GM21390 (cell line): ENCODE measurements around the gene PRKAB1.
"Not testable (repeated sequence)": the region's sequence is repeated elsewhere in the genome, so short reads cannot be mapped to it uniquely, and the experiment has no call there.

Experiments
- ATAC-seq: cut with Tn5 transposase; IDR thresholded peaks from one replicate; pipeline ENCODE4 v1.9.1; 2021; ENCODE audit not compliant: unreplicated experiment

Gene PRKAB1

DNA sequence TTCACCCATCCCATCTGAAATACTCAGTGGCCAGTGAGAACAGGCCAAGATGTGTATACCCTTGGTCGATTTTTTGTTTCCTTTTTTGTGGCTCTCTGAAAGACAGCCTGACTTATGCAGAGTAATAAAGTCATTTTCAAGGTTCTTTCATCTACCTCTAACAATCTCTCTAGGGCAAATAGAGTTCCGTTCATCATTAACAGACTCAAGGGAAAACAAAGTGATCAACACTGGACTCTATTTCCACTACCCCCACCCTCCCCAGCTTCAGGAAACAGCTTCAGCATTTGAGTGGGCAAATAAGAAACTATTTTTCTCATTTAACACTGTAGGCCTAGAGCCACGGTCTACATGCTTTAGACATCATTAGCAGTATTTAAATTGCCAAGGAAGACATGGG is 15.9 kb downstream of the PRKAB1 start:
- ATAC-seq: no peak

DNA sequence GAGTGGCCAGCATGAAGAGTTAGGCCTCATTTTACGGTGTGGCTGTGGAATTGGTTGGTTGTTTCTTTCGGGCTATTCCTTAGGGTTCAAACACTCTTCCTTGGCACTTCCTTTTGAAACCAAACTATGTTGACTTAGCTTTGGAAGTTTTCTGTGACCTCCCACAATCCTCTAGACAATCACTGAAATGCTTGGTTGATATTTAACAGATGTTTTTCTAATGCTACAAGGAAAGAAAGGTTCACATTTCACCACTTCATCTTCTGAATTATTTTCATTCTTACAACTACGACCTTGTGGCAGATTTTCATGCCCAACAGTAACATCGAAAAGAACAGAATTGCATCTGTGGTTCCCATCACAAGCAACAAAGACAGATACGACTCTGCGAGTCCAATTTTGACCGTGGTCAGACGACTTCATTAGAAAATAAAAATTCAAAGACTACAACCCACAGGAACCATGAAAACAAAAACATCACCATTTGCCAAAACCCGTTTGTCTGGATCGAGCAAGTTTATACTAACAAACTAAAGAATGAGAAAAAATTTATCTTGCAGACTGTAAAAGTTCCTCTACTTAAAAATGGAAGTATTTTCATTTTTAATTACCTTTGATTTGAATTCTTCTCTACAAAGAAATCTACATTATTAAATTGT is 16.9 kb downstream of the PRKAB1 start:
- ATAC-seq: no peak

DNA sequence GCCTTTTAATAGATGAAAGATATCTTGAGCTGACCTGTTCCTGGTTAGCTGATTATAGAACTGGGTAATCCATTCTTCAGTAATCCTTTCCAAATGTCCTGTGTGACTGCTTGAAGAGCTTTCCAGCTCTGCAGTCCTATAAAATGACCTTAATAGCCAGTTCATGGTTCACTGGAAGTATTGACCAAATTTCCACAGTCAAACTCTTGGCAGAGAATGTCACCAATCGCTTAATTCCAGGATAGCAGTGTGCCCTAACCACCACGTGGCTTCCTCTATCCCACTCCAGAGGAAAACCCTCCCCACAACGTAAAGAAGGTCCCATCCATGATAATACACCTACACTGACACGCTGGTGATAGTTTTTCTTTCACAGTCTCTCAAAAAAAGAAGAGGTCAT is 17.4 kb downstream of the PRKAB1 start:
- no peak for ATAC-seq

DNA sequence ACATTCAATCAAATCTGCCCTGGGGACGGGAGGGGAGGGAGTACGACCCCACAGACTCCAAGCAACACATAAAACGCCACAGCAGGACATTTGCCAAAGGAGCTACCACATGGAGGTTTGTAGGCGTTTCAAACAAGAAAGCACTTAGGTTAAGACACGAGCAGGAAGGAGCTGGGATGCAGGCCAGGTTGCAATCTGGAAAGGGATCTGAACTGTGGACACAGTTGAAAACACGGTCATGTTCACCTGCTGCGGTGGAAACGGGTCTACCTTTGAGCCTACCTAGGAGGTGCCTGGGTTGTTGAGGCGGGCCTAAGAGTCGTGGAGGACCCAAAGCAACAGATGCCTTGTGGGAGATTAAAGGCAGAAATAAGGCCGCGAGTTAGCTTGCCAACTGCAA is 18.4 kb downstream of the PRKAB1 start:
- ATAC-seq: no peak

DNA sequence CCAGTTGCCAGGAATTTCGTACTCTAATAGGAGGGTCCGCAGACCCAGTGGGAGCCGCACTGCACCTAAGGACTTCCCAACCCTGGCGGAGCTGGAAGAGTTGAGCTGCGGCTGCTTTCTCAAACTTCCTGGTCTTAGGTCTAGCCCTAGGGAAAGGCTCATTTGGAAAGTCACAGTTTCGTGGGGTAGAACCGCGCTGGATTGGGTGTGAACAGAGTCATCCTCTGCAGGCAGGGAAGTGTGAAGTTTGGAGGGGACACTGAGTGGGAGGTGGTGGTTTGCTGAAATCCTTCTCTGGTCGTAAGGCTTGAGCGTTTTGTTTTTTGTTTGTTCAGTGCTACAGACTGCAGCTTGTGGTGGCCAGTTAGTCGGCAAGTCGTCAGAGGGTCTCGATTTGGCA is 18.8 kb downstream of the PRKAB1 start:
- no peak for ATAC-seq

DNA sequence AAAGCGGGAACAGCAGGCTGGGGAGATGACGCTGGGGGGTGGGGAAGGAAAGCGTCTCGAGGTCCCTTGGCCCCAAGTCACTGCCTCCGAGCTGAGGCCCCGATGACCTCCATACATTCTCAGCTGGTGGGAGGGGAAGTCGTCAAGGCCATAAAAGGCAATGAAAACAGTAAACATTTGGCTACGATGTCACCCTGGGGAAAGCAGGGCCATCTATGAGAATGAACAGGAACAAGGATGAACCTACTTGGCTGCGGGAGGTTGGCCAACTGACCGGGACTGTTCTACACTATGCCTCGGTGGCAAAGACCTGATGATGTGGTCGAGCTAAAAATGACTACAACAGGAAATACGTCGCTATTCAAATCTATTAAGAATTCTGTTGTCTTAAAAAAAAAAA is 19.5 kb downstream of the PRKAB1 start:
- no peak for ATAC-seq

DNA sequence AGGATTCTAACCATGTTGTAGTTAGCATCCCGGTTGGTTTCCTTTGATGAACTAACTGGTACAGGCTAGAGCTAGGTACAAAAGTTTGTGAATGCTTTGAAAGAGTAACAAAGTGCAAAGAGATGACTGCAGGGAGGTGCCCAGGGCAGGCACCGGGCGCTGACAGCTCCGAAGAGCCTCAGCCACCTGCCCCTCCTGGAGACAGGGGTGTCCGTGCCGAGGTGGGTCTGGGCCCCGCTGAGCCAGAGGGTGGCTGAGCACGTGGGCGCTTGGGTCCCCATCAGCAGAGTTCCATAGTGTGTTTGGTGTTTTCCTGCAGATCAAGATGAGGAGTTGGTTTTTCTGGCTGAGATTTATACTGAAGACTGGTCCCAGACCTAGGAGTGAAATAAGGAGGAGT is 19.9 kb downstream of the PRKAB1 start:
- ATAC-seq: no peak

DNA sequence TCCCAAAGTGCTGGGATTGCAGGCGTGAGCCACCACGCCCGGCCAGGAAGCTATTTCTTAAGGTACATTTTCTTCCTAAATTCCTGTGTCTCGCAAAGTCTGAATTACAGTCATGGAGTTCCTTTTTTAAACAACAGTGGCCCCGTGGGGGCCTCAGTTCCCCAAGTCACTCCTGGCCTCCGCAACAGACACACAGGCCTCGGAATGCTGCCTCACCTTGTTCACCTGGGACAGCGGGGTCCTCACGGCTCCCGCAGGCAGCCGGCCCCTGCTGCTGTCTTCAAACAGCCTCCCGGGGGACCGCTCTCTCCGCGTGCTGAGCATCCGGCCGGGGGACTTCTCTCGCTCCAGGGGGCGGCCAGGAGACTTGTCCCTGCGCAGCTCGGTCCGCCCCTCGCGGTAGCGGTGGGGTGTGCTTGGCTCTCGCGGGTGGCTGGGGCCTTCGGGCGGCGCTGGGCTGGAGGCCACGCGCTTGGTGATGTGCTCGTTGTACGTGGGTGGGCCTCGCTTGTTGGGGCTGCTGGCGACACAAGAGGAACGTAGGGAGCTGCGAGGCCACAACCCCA is 22.1 kb downstream of the PRKAB1 start:
- no peak for ATAC-seq

DNA sequence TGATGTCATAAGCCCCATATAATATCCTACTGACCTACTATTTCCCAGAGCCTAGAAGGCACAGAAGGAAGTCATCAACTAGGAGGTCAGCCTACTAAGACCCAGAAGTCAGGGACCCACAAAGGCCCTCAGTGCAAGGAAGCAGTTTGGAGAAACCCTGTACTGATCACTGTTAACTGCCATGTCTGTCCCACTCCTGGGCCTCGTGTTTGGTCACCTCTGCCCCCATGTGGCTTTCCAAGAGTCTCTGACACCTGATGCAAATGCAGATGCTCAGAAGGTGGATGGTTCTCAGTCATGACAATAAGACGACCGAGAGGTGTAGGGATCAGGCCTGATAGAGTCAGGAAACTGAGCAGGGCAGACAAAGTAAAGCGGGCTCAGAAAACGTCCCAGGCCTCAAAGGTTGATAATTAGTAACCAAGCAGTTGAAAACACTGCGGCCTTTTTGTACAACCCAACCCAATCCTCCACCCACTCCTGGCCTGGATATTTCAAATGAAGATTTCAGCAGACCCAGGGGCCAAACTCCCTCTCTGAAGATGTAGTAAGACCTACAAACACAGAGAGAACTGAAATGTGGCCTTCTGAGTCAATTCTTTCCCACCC is 23.4 kb downstream of the PRKAB1 start:
- ATAC-seq: no peak

DNA sequence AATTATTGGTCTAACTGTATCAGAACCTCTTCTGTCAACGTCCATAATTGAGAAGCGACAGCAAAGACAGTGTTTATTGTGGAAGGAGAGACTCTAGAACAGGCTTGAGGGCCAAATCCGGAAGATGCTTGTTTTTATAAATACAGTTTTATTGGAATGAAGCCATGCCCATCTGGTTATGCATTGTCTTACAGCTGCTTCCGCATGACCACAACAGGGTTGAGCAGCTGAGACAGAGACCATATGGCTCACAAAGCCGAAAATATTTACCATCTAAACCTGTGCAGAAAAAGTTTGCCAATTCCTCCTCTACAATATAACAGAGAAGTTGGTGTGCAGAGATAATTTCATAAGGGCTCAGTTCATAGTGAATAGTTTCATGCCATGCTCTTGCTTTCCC is 24.5 kb downstream of the PRKAB1 start:
- ATAC-seq: no peak

DNA sequence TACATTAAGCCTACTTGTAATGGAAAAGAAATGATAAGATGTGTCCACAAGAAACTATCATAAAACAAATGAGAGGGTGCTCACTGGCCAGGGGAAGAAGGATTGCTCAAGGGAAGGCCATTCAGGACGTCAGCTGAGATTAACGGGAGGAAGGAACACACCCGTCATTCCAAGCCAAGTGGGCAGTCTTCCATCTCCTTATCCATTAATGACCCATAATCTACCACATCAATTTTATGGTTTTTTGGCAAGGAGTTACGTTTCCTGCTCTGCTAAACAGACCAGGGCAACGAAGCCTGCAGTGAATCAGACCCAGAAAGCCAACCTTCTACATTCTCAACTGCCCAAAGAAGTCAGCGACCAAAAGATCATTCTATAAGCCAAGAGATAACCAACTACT is 25.1 kb downstream of the PRKAB1 start:
- ATAC-seq: no peak

DNA sequence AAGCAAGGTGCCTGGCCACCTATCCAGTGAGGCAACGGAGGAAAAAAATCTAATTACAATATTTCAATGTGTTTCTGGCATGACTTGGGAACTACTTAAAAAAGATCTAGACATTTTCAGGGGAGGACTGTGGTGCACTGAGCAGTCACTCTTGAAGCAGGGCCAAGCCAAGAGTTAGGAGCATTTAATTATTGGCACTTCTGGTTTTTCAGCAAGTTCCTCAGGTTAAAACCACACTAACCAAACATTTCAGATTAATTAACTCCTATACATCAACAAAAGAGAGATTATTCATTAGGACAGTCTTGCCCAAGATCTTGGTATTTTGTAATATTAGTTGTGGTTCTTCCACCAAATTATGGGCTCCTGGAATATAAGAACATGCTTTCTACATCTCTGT is 25.6 kb downstream of the PRKAB1 start:
- no peak for ATAC-seq

DNA sequence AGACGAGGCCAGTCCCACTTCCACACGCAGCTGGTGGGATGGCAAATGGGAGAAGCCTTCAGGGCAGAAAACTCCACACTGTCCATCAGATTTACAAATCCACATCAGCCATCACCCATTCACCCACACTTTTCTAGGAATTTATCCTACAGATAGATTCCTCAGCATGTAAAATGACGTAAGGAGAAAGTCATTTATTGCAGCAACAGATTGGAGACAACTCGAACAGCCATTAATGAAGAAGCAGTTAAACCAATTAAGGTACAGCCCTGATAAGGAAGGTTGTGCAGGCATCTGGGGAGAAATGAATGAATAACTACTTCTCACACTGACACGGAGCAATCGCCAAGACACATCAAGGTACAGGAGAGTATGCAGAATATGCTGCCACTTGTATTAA is 26.2 kb downstream of the PRKAB1 start:
- ATAC-seq: no peak

DNA sequence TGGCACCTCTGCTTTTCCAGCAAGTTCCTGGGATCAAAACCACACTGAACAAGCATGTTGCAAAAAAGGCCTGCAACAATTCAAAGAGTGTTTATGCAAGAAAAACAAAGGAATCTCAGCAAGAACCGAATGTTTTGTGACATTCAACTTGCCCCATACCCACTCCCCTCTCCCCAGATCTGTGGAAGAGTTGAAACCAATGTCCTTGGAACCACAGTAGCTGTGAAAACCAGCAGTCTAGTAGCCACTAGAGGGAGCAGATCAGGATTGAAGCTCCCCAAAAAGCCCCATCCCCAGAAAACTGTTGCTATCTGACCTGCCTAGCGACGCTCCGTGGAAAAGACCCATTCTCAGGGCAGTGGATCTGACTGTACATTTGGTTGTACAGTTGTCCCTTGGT is 27.1 kb downstream of the PRKAB1 start:
- no peak for ATAC-seq

DNA sequence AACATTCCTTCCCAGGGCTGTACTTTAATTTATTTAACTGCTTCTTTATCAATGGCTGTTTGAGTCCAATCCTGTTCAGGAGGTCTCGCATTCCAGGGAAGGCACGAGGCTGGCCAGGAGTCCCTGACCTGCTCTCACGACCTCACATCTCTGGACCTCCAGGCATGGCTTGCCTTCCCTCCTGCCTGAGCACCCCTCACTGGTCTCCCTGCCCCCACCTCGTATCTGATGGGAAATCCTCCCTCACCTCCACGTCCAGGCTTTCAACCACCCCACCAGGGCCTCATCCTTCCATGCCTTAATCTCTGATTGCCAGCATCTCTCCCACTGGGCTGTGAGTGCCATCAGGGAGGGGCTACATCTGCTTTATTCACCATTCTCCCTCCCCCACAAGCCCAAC is 29.0 kb downstream of the PRKAB1 start:
- ATAC-seq: no peak

DNA sequence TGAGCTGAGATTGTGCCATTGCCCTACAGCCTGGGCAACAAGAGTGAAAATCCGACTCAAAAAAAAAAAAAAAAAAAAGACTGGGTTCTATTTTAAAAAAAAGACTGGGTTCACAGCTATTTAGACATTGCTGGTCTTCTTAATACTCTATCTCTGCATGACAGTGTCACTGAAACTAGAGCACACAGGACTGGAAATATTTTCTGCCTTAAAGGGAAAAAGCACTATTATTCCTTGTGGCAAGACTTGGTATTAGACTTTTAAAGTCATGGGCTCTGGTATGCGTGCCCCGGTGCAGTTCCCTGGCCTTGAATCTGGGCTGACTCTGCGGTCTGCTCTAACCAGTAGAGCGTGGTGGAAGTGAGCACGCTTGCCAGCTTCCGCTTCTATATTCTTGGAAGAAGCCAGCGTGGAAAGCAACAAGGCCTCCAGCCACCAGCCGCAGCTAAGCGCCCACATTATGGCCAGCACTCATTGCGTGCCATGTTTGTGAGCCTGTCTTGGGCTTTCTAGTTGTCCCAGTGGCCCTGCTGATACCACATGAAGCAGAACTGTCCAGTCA is 31.3 kb downstream of the PRKAB1 start:
- no peak for ATAC-seq

DNA sequence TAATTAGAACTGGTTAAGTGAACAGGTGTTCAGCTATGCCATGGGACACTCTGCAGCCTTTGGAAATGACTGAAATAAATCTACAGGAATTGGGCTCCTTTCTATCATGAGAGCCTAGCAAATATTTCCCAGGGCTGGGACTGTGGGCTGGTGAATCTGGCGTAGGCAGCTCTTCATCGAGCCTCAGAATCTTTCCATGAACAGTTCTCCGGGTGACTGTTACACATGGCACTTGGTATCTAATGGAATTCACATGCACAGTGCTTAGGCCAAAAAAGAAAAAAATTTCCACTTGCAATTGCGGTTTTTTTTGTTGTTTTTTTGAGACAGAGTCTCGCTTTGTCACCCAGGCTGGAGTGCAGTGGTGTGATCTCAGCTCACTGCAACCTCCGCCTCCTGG is 32.1 kb downstream of the PRKAB1 start:
- no peak for ATAC-seq

DNA sequence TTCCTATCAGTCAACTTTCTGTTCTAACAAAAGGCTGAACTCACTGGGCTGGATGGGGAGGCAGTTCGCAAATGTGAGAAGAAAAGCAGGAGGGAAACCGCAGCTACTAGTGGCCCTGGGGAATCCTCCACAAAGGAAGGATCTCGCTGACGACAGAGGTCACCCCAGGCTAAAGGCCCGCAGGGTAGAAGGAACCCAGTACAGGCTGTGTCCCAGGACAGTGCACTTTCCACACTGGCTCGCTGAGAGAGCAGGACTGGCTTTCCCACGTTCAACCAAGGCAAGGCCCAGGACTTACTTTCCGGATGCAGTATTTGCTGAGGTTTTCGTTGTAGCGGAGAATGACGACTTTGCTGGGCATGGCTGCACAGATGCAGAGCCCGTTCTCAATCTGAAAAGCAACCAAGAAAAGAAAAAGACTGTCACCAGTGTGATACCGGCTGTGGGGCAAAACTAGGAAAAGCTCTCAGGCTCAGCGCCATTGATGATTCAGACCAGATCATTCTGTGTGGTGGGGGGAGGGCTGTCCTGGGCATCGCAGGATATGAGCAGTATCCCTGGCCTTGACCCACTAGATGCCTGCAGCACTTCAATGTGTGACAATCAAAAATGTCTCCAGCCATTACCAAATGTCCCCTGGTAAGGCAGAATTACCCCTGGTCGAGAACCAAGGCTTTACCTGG is 36.3 kb downstream of the PRKAB1 start:
- ATAC-seq: no peak

DNA sequence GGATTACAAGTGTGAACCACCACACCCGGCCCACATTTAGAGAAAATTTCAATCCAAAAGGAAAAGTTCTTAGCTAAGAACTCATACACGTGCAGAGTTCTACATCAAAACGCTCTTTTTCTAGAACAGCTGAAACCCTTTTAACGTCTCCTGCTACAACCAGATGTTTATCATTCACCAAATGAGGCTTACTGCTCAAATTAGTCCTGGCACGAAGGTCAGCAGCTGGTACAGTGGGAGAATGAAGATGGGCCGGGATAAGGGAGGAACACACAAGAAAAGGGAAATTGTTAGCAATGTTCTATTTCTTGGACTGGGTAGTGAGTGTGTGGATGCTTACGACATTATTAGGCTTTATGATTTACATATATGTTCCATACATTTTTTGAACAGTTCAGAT is 37.2 kb downstream of the PRKAB1 start:
- ATAC-seq: no peak

DNA sequence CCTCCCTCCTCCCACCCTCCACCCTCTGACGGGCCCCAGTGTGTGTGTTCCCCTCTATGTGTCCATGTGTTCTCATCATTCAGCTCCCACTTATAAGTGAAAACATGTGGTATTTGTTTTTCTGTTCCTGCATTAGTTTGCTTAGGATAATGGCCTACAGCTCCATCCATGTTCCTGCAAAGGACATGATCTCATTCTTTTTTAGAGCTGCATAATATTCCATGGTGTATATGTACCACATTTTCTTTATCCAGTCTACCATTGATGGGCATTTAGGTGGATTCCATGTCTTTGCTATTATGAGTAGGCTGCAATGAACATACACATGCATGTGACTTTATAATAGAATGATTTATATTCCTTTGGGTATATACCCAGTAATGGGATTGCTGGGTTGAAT is 38.5 kb downstream of the PRKAB1 start:
- not testable (repeated sequence) for ATAC-seq

DNA sequence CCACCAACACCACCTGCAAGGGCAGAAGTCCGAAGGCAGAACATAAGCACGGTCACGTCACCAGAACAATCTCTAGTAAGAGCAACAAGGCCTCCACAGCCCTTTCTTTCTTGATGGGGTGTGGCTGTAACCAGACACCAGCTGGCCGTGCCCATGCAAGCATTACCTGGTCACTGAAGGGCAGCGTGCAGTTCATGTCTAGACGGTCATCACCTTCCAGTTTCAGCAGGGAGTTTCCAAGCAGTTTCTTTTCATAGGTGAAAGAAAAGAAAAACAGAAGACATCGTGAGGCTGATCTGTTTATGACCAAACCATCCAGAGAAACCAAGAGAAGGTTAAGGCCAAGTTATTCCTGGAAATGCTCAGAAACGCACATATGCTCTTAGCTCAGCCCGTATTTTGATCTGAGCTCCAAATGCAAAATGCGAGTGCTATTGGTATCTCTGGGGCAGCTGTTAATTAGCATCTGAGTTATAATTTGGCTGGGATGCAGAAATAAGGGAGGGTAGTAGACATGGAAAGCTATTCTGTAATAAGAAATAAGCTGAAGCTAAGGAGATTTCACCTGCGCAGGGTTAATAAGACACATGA is 42.5 kb downstream of the PRKAB1 start:
- no peak for ATAC-seq
